H1 (cell line): ENCODE results near the gene TGFBR2. TPM values are rescaled to one million over a fixed set of nuclear protein-coding genes. Genes with fewer than 3 reads are reported as not detected.

Experiments used
- CTCF ChIA-PET: fragments of 300-600 bp; sonication (Branson Sonifier 250); formaldehyde crosslinking; loops from one replicate; lab custom pipeline; 2021; ENCODE audit not compliant: partially characterized antibody; lab: Charles Lee
- POLR2A ChIA-PET: fragments of 300-600 bp; sonication (Branson Sonifier 250); formaldehyde crosslinking; loops from one replicate; lab custom pipeline; 2021; ENCODE audit warnings: inconsistent platforms; ENCODE audit not compliant: partially characterized antibody; lab: Charles Lee
- DNase-seq, 2 experiments: peaks; one replicate each; pipeline versions ENCODE4 v3.0.0 to v3.0.0-alpha.2; 2010 to 2022; ENCODE audit warnings: low spot score in 2 of 2, low read depth in 1 of 2, mixed read lengths in 1 of 2
- FAIRE-seq: peaks from 2 replicates; lab custom pipeline; 2011; peaks lifted over from hg19 to GRCh38; lab: Jason Lieb, UNC
- H2AFZ ChIP-seq: 2 replicates; pipeline ENCODE4 v1.8.1; 2012; ENCODE audit warnings: low read length, inconsistent platforms
- H2AK5ac ChIP-seq: 2 replicates; pipeline ENCODE4 v1.6.1; 2013; ENCODE audit warnings: low read depth, low read length
- H2BK120ac ChIP-seq: replicated peaks from 2 replicates; pipeline ENCODE3; 2013; ENCODE audit warnings: low read depth, low read length, inconsistent platforms
- H2BK12ac ChIP-seq: 2 replicates; pipeline ENCODE4 v1.6.1; 2013; ENCODE audit warnings: low read depth, low read length
- H2BK15ac ChIP-seq: 2 replicates; pipeline ENCODE4 v1.6.1; 2013; ENCODE audit warnings: low read length
- H2BK20ac ChIP-seq: 2 replicates; pipeline ENCODE4 v1.6.1; 2013; ENCODE audit warnings: low read length
- H2BK5ac ChIP-seq: 2 replicates; pipeline ENCODE4 v1.6.1; 2013; ENCODE audit warnings: low read depth, low read length
- H3K14ac ChIP-seq: 2 replicates; pipeline ENCODE4 v1.6.1; 2013; ENCODE audit warnings: inconsistent platforms; ENCODE audit not compliant: insufficient read length
- H3K18ac ChIP-seq: 2 replicates; pipeline ENCODE4 v1.6.1; 2013; ENCODE audit warnings: low read length; ENCODE audit errors: extremely low read depth
- H3K23ac ChIP-seq: 2 replicates; pipeline ENCODE4 v1.6.1; 2013; ENCODE audit warnings: inconsistent platforms; ENCODE audit not compliant: insufficient read length
- H3K23me2 ChIP-seq: 2 replicates; pipeline ENCODE4 v1.6.1; 2013; ENCODE audit warnings: low read depth, low read length
- H3K27ac ChIP-seq: 2 replicates; pipeline ENCODE4 v1.6.1; 2011; ENCODE audit warnings: low read depth, low read length, inconsistent platforms
- H3K27me3 ChIP-seq, 4 experiments: replicated peaks in 1 of 4; 1 replicate in 1 of 4; 2 replicates in 3 of 4; pipeline versions ENCODE4 v1.6.1 to v1.8.1; 2011 to 2013; ENCODE audit warnings: low read length in 3 of 4, mild to moderate bottlenecking in 3 of 4, inconsistent platforms in 2 of 4, mixed read lengths in 2 of 4, moderate library complexity in 1 of 4; ENCODE audit not compliant: control insufficient read depth in 3 of 4, insufficient read depth in 3 of 4; ENCODE audit errors: extremely low read depth in 1 of 4
- H3K36me3 ChIP-seq, 4 experiments: 2 replicates each; pipeline versions ENCODE4 v1.6.1 to v1.8.1; 2011 to 2013; ENCODE audit warnings: mild to moderate bottlenecking in 4 of 4, low read length in 3 of 4, moderate library complexity in 2 of 4, control low read depth in 1 of 4, inconsistent platforms in 1 of 4; ENCODE audit not compliant: insufficient read depth in 4 of 4, control insufficient read depth in 2 of 4
- H3K4ac ChIP-seq: replicated peaks from 2 replicates; pipeline ENCODE3; 2013; ENCODE audit warnings: low read length, low read depth, mixed read lengths, inconsistent platforms; ENCODE audit not compliant: insufficient read length
- H3K4me1 ChIP-seq, 4 experiments: replicated peaks in 1 of 4; 1 replicate in 1 of 4; 2 replicates in 3 of 4; pipeline versions ENCODE4 v1.6.1 to v1.8.1; 2011 to 2013; ENCODE audit warnings: low read length in 3 of 4, inconsistent platforms in 2 of 4, mixed read lengths in 1 of 4; ENCODE audit not compliant: insufficient read depth in 4 of 4, control insufficient read depth in 3 of 4
- H3K4me2 ChIP-seq, 2 experiments: 2 replicates each; pipeline versions ENCODE4 v1.6.1 to v1.8.1; 2011 to 2013; ENCODE audit warnings: low read depth in 2 of 2, low read length in 2 of 2, control low read depth in 1 of 2, inconsistent platforms in 1 of 2, mild to moderate bottlenecking in 1 of 2; ENCODE audit not compliant: insufficient read depth in 1 of 2
- H3K4me3 ChIP-seq, 4 experiments: fragments of 200-600, 300-600 bp in 1 of 4; sonication (generic), shearing (Covaris generic), sonication (Bioruptor Twin) in 1 of 4; 2 replicates each; pipeline versions ENCODE4 v1.5.1 to v1.8.1; 2011 to 2016; ENCODE audit warnings: low read length in 4 of 4, low read depth in 3 of 4, control low read depth in 2 of 4, inconsistent platforms in 2 of 4, mild to moderate bottlenecking in 2 of 4, mixed read lengths in 1 of 4, moderate library complexity in 1 of 4; ENCODE audit not compliant: insufficient read depth in 2 of 4; ENCODE audit errors: extremely low read depth in 1 of 4
- H3K56ac ChIP-seq: replicated peaks from 2 replicates; pipeline ENCODE3; 2013; ENCODE audit warnings: low read depth, mild to moderate bottlenecking, mixed read lengths, low read length, inconsistent platforms; ENCODE audit not compliant: insufficient read length
- H3K79me1 ChIP-seq: 2 replicates; pipeline ENCODE4 v1.6.1; 2013; ENCODE audit warnings: low read depth, low read length, control low read depth
- H3K79me2 ChIP-seq, 2 experiments: 2 replicates each; pipeline versions ENCODE4 v1.6.1 to v1.8.1; 2012 to 2013; ENCODE audit warnings: low read length in 2 of 2, mild to moderate bottlenecking in 2 of 2, inconsistent platforms in 1 of 2; ENCODE audit not compliant: insufficient read depth in 2 of 2, control insufficient read depth in 1 of 2
- H3K9ac ChIP-seq, 4 experiments: replicated peaks in 1 of 4; 1 replicate in 1 of 4; 2 replicates in 3 of 4; pipeline versions ENCODE4 v1.6.1 to v1.8.1; 2011 to 2013; ENCODE audit warnings: low read depth in 3 of 4, low read length in 3 of 4, control low read depth in 2 of 4, mild to moderate bottlenecking in 2 of 4, moderate library complexity in 2 of 4, inconsistent platforms in 1 of 4; ENCODE audit errors: extremely low read depth in 1 of 4
- H3K9me3 ChIP-seq, 2 experiments: 2 replicates each; pipeline versions ENCODE4 v1.6.1 to v1.8.1; 2012 to 2013; ENCODE audit warnings: mild to moderate bottlenecking in 2 of 2, moderate library complexity in 2 of 2, control low read depth in 1 of 2, inconsistent platforms in 1 of 2, low read depth in 1 of 2, low read length in 1 of 2, mixed read lengths in 1 of 2; ENCODE audit not compliant: insufficient read depth in 2 of 2
- H4K20me1 ChIP-seq, 2 experiments: replicated peaks in 1 of 2; 2 replicates each; pipeline versions ENCODE3 to v1.8.1; 2011 to 2013; ENCODE audit warnings: inconsistent platforms in 2 of 2, low read length in 2 of 2, mild to moderate bottlenecking in 1 of 2; ENCODE audit not compliant: insufficient read depth in 2 of 2, control insufficient read depth in 1 of 2
- H4K5ac ChIP-seq: 2 replicates; pipeline ENCODE4 v1.6.1; 2013; ENCODE audit warnings: low read length, low read depth, mixed read lengths, inconsistent platforms; ENCODE audit not compliant: insufficient read length
- H4K8ac ChIP-seq: 2 replicates; pipeline ENCODE4 v1.8.0; 2013; ENCODE audit warnings: mild to moderate bottlenecking, moderate library complexity, low read length, inconsistent platforms; ENCODE audit not compliant: insufficient read depth; ENCODE audit errors: extremely low read depth
- H4K91ac ChIP-seq: replicated peaks from 2 replicates; pipeline ENCODE3; 2013; ENCODE audit warnings: low read length, mixed read lengths, inconsistent platforms; ENCODE audit not compliant: insufficient read length
- BRCA1 ChIP-seq: IDR thresholded peaks from 2 replicates; pipeline ENCODE4 v1.6.1; 2012; ENCODE audit warnings: low read depth, low read length, improper control_type of control experiment
- CTBP2 ChIP-seq: IDR thresholded peaks from 2 replicates; pipeline ENCODE4 v1.7.0; 2011; ENCODE audit warnings: borderline replicate concordance, mild to moderate bottlenecking, moderate library complexity, mixed read lengths, low read length; ENCODE audit not compliant: insufficient read depth, insufficient read length
- GABPA ChIP-seq: IDR thresholded peaks from 2 replicates; pipeline ENCODE4 v1.6.1; 2011; ENCODE audit warnings: mild to moderate bottlenecking, low read length, moderate library complexity, borderline replicate concordance; ENCODE audit not compliant: insufficient read depth
- KDM1A ChIP-seq: fragments of 200-600, 300-600 bp; sonication (generic); IDR thresholded peaks from 2 replicates; pipeline ENCODE4 v1.7.1; 2016; ENCODE audit warnings: mild to moderate bottlenecking, low read length, borderline replicate concordance
- NRF1 ChIP-seq: IDR thresholded peaks from 2 replicates; pipeline ENCODE4 v1.6.1; 2011; ENCODE audit warnings: mild to moderate bottlenecking, low read depth, low read length, improper control_type of control experiment
- PHF8 ChIP-seq: fragments of 200-600 bp; sonication (generic); conservative IDR thresholded peaks from 2 replicates; pipeline ENCODE4 v1.7.1; 2012; ENCODE audit warnings: low read depth, mild to moderate bottlenecking, inconsistent platforms, low read length, moderate library complexity
- WGBS, 2 experiments: shearing (Covaris generic) in 1 of 2; methylation state at CpG; one replicate each; pipeline versions ENCODE4 v1.1.6 to v1.1.7; 2013 to 2015; ENCODE audit warnings: low lambda C conversion rate in 2 of 2, mixed read lengths in 2 of 2, inconsistent platforms in 1 of 2, low coverage in 1 of 2, missing lambda C conversion rate in 1 of 2; ENCODE audit not compliant: insufficient replicate concordance in 2 of 2, insufficient coverage in 1 of 2, insufficient read length in 1 of 2; ENCODE audit errors: extremely low coverage in 1 of 2, missing lambda C conversion rate in 1 of 2; 5-methylcytosine and 5-hydroxymethylcytosine counted together
- polyA plus RNA-seq, 7 experiments: library from polyadenylated mRNA; depleted of rRNA in 3 of 7; stranded (reverse) in 5 of 7; unstranded in 2 of 7; fragments of >200 nt in 5 of 7; fragments of 200-250 nt in 2 of 7; gene quantifications; 1 replicate in 5 of 7; 2 replicates in 1 of 7; 4 replicates in 1 of 7; pipeline versions ENCODE4 v1.2.1 to v1.2.3, GENCODE V29; 2011 to 2013; ENCODE audit warnings: missing spikeins in 2 of 7, mixed read lengths in 2 of 7
- total RNA-seq: library from RNA; stranded (reverse); fragmentation: NEBNext Ultra II Directional; extraction: Animal tissue kit (Norgen Biotek cat#: 25700); gene quantifications from 2 replicates; pipeline ENCODE4 v1.2.1, GENCODE V29; 2021
- TF ChIP-seq, protein P1 (sequence below): IDR thresholded peaks from 2 replicates; pipeline ENCODE4 v1.6.1; 2012; ENCODE audit warnings: inconsistent platforms

Gene TGFBR2
- total and polyA plus RNA-seq, 2 of the 8 experiments (the other 6 are each of a cell fraction or from before 2014, with no cell fraction given) = 4.2 to 7.4 TPM

- Histone ChIP-seq H3K79me1 (no peaks in the 10 kb centered on the region; the same call in 1 of the 2 replicates), H3K9ac (no peak overlapping the region), H3K4ac (no peak overlapping the region), H3K27ac (no peak overlapping the region), H3K23ac (no peak overlapping the region), H2BK20ac (no peak overlapping the region), H3K4me3 (no peak overlapping the region), H3K23me2 (no peaks in the 10 kb centered on the region; the same call in 1 of the 2 replicates), H3K36me3 (peaks cover 0 to 16% (median 8%) of the 10 kb centered on the region in 4 experiments; a peak in 6 of 8 replicates), H2BK12ac (no peak overlapping the region), H3K14ac (no peak overlapping the region), H4K91ac (no peak overlapping the region), H4K20me1 (peaks cover 0 to 1% of the 10 kb centered on the region in 2 experiments), H3K27me3 (no peaks in the 10 kb centered on the region), H3K4me1 (peaks cover 0 to 5% (median 3%) of the 10 kb centered on the region in 4 experiments; a peak in 4 of 7 replicates), H2AK5ac (no peak overlapping the region), H3K4me2 (no peak overlapping the region), H3K18ac (no peak overlapping the region), H4K8ac (no peak overlapping the region), H2BK5ac (no peak overlapping the region), H2AFZ (no peak overlapping the region), H3K56ac (no peak overlapping the region), H2BK15ac (no peak overlapping the region), H3K9me3 (no peaks in the 10 kb centered on the region), H4K5ac (no peak overlapping the region), H3K79me2 (peaks cover 0 to 34% of the 10 kb centered on the region in 2 experiments), H2BK120ac (no peak overlapping the region)
- POLR2A ChIA-PET = no interaction called here
- 95% methylated on average over 7 of the region's 7 CpGs; no CpG with 5 or more reads in 1 of the 2 experiments for WGBS, 2 experiments
- DNase-seq (no peak), FAIRE-seq (no peak)
- CTCF ChIA-PET = interaction anchor here (0.7 to 1.2 kb wide), 3 partner anchors 12 to 445 kb away, joined by 3 to 4 read pairs (median 3); no protein-coding TSS in a partner anchor
- TF ChIP-seq CTBP2 (no peak), NRF1 (no peak), PHF8 (no peak), BRCA1 (no peak), KDM1A (no peak), GABPA (no peak)
- TF ChIP-seq, protein P1, sequence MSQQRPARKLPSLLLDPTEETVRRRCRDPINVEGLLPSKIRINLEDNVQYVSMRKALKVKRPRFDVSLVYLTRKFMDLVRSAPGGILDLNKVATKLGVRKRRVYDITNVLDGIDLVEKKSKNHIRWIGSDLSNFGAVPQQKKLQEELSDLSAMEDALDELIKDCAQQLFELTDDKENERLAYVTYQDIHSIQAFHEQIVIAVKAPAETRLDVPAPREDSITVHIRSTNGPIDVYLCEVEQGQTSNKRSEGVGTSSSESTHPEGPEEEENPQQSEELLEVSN = no peak
Measured at GRCh38 chr3:30643763-30644462, 37.5 kb downstream of the TGFBR2 start.
